NCI-H510A treated with DMSO at 0.1 percent for 48 hours (cell line): Measurements from ENCODE around the gene GSTCD.
"Not testable (repeated sequence)": the region's sequence is repeated elsewhere in the genome, so short reads cannot be mapped to it uniquely, and the experiment has no call there.

Source experiments
- DNase-seq: peaks from one replicate; lab custom pipeline; 2025; lab: John Stamatoyannopoulos, UW

Gene GSTCD, protein sequence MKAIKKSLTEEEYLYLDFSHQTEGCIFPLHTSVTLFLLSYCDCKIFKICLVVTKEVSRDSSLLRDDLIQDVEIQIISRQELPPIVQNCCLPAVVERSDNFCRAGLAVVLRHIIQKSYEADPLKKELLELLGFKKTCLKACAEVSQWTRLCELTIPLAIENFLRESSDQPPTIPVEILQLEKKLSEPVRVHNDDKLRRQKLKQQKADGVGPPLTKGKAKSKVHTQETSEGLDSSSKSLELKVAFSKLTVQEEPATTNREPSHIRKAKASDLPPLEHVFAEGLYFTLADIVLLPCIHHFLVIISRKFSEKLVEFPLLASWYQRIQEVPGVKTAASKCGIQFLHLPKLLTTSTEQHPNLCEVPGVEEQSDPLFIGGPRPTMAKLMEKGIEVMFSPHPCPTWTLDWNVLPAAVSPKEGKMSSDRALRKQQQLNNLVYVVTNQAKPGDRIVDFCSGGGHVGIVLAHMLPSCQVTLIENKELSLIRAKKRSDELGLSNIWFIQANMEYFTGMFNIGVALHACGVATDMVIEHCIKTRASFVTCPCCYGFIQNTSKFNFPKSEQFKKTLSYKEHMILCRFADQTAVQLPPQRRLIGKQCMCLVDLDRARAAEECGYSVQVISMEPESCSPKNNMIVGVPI

DNA sequence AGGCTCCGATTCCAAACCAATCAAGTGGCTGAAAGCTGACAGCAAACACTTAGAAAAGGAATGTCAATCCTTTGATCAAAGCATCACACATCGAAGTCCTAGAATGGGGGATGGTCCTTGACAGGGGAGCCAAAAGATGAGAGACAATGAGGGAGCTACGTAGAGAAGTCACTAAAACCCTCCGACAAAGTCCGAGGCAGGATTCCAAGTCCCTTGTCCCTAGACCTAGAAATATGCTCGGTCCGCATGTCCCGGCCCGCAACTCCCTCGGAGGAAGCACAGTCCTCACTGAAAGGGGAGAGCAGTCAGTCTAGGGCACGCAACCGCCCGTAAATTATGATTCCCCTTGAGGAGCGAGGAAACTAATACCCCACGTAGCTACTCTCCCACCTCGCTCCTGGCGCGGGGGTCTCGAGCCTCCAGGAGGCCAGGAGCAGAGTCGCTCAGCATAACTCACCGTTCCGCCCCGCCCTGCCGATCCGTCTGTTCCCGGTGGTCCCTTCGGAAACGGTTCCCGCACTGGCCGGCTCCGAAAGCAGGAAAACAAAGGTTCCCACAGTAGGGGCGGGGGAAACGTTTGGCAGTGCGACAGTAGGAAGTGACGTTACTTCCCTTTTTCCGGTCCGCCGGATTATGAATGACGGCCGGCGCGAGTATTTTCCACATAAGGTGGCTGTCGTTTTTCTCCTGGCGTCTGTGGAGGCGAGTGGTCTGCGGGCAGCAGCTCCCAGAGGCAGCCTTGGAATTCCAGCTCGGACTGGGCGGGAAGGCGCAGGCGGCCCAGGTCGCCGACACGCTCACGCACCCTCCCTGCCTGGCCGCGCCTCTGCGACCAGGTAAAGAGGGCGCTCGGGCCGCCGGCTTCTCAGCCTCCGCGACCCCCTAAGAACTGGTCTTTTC, at the start of gene GSTCD, which contains the start of gene INTS12:
TSS of gene GSTCD (plus strand) at position 604 of the 900 bp plus-strand sequence. CDS start 8,830 bp downstream, outside the sequence.
TSS of gene INTS12 (minus strand) at position 509 of the 900 bp plus-strand sequence. CDS start 8,684 bp downstream, outside the sequence.
- DNase-seq: peak; percentile 35

GRCh38 chr4:105659190-105659589, 49.4 kb upstream of the GSTCD start:
- DNase-seq: no peak

- DNase-seq: no peak
Observed at GRCh38 chr4:105661028-105661427, 47.6 kb upstream of the GSTCD start.

DNA sequence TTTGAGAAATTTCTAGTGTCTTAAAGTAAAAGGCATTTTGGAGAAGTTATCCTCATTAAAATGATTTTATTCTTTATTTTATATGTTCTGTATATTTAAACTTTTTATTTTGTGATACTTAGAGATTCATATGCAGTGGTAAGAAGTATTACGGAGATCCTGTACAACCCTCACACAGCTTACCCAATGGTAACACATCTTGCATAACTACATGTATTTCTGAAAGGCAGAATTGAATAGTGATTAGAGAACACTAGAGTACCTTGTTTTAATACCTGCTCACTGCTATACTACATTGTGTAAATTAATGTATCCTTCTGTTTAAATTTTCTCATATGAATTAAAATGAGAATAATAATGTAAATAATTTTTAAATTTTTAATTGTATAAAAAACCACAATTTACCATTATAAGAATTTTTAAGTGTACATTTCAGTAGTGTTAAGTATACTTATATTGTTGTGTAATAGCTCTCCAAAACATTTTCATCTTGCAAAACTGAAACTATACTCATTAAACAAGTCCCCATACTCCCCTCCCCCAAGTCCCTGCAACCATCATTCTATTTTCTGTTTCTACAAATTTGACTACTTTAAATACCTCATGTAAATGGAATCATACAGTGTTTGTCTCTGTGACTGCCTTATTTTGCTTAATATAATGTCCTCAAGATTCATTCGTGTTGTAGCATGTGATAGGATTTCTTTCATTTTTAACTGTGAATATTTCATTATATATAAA, 45.5 kb upstream of the GSTCD start:
- no peak for DNase-seq

DNA sequence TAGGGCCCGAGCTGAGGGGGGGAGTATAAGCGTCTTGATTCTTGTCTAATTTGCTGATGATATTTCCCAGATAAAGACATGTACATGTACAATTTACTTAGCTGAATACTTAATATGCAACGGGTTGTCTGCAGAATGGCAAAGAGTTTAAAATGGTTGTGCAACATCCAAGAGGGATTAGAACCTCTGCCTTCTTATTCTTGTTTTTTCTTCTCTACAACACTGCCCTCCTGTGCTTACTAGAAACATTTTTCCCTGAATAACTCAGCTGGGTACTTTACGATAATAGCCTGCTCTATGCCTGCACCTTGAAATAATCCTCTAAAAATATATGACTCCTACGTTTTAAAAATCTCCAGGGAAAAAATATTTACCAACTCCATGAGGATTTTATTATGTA, 41.9 kb upstream of the GSTCD start:
- no peak for DNase-seq

- DNase-seq: no peak
Observed at GRCh38 chr4:105670684-105671083, 37.9 kb upstream of the GSTCD start.

DNA sequence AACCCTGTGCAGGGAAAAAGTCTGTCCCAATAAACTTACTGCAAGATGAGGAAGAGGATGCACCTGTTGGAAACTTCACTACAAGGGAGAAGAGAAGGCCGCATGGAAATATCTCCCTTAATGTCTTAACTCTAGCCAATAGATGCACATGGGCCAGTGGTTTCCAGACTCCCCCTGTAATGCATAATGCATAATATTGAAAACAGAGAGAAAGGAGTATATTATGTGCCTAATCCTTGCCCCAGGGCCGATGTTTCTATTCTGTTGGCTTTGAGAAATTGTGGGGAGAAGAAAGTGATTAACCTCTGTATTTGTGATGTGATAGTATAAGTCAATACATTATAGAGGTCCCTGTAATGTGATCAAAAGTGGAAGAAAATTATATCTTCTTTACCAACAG, 37.3 kb upstream of the GSTCD start:
- DNase-seq: no peak

DNA sequence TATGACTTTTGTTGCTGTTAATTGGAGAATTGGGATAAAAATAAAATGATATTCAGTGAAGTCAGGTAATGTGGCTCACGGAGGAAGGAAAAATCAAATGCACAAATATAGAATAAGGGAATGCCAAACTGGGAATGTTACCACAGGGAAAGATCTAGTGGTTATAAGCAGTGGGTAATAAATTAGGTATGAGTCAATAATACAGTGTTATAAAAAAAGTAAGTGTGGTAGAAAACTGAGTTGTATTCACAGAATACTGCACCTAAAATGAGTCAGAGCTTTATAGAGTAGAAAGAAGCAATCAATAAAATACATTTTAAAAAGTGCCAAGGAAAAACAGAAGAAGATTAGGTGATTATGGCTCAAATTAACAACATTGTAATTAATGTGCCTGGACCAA, 34.6 kb upstream of the GSTCD start:
- no peak for DNase-seq

GRCh38 chr4:105677709-105678108, 30.9 kb upstream of the GSTCD start:
- no peak for DNase-seq

DNA sequence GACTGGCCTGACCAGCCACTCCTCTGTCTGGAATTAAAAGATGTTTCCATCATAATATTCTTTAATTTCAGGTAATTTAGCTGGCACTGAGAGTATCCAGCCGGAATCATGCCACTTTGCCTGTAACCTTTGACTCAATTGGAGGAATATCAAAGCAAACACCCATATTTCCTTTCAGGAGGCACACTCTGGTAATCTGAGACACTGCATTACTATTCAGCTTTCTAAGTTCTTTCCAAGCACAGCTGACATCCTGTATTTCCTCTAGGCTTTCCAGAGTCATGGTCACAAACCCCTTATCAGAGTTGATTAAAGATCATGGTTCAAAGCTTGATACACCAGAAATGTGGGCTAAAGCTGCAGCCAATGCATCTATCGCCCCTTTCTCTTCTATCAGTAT, 29.4 kb upstream of the GSTCD start:
- peak; percentile 4 for DNase-seq

GRCh38 chr4:105683038-105683437, 25.5 kb upstream of the GSTCD start:
- no peak for DNase-seq

DNA sequence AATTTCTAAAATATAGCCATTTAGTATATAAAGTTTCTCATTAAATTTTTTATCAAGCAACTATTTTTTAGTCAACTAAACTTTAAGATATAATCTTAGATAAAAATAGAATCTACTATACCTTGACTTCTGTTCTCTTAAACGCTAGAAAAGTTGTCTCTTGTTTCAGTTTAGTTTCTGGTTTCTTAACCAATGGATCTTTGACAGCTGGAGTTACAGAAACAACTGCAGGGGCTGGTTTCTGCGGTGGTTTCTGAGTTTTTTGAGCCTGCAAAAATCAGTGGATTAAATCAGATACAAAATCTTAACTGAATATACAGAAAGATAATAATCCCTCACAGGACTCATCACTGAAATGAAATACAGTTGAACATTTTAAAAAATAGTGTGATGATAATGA, 22.0 kb upstream of the GSTCD start:
- DNase-seq: no peak

DNA sequence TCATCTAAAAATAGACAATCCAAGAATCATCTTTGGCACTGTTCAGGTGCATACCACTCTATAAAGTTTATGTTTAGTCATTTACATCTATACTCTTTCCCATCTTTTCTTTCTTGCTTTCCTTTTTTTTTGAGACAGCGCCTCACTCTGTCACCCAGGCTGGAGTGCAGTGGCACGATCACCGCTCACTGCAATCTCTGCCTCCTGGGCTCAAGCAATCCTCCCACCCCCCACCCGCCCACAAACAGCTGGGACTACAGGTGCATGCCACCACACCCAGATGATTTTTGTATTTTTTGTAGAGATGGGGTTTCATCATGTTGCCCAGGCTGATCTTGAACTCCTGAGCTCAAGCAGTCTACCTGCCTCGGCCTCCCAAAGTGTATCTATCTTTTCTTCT, 13.8 kb upstream of the GSTCD start:
- DNase-seq: not testable (repeated sequence)

DNA sequence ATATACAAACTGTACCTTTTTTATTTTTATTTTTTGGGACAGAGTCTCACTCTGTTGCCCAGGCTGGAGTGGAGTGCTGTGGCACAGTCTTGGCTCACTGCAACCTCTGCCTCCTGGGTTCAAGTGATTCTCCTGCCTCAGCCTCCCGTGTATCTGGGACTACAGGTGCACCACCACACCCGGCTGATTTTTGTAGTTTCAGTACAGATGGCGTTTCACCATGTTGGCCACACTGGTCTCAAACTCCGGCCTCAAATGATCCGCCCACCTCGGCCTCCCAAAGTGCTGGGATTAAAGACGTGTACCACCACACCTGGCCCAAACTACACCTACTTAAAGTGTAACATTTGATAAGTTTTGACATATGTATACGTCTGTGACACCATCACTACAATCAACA, 12.8 kb upstream of the GSTCD start:
- not testable (repeated sequence) for DNase-seq

GRCh38 chr4:105698607-105699006, 10.0 kb upstream of the GSTCD start:
- DNase-seq: no peak

GRCh38 chr4:105707782-105708180, 803 bp upstream of the GSTCD start:
- no peak for DNase-seq

GRCh38 chr4:105709081-105709450, 482 bp downstream of the GSTCD start:
- peak; percentile 19 for DNase-seq

DNA sequence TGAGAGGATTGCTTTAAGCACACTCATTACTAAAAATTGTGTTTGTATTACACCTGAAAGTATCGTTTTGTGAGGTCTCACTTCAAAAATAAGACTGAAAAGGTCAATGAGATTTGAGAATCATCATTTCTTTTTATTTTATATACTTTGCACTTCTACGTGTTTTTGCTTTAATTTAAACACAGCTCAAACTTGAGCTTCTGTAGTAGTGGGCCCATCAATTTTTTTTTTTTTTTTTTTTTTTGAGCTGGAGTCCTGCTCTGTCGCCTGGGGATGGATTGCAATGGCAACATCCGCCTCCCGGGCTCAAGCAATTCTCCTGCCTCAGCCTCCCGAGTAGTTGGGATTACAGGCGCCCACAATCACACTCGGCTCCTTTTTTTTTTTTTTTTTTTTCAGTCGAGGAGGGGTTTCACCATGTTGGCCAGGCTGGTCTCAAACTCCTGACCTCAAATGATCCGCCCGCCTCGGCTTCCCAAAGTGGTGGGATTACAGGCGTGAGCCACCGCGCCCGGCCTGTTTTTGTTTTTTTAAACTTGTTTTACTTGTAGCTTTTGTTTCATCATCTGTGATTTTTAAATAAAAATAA, 1.5 kb downstream of the GSTCD start:
- DNase-seq: no peak

GRCh38 chr4:105710678-105711077, 2.1 kb downstream of the GSTCD start:
- no peak for DNase-seq

- DNase-seq: no peak
Observed at GRCh38 chr4:105712766-105713165, 4.2 kb downstream of the GSTCD start.

DNA sequence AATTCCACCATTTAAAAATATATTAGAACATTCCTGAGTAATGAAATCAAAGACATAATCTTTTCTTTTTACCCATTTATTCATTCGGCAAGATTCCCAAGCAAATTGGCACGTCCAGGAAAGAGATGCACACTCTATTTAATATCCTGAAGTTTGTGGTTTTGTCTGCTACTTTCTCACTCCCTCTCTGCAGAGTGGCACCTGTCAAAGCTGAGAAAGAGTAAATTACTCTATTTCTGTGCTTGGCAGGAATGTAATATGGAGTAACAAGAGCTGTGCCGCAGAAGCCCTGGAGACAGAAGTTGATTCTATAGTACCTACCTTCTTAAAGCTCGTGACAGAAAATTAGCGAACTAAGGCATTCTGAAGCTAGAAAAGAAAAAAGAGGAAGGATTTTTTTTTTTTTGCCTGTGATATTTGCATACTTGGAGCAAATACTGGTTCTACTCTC, 5.5 kb downstream of the GSTCD start:
- DNase-seq: no peak
